ENCODE data around the gene CHST4. TPM values are rescaled to one million over a fixed set of nuclear protein-coding genes. Genes with fewer than 3 reads are reported as not detected.

CHST4 gene
- total RNA-seq, 1 donor from 2014 or later = 0.09 TPM

GRCh38 chr16:71480956-71481355, 45.3 kb upstream of the CHST4 start:
- H3K36me3 ChIP-seq (ENCODE audit: insufficient read depth, low read length) = peaks cover 5% of the 10 kb centered on the region
- FAIRE-seq = no peak
- H4K20me1 ChIP-seq (ENCODE audit: insufficient read depth, low read length) = no peaks in the 10 kb centered on the region
- Mint-ChIP-seq H3K27ac (ENCODE audit: unreplicated experiment) (no peak overlapping the region), H3K27me3 (ENCODE audit: low read depth, unreplicated experiment) (no peaks in the 10 kb centered on the region), H3K9me3 (ENCODE audit: unreplicated experiment) (peaks cover 9% of the 10 kb centered on the region), H3K4me3 (ENCODE audit: unreplicated experiment) (no peak overlapping the region), H3K36me3 (ENCODE audit: low read depth, unreplicated experiment) (peaks cover 19% of the 10 kb centered on the region), H3K4me1 (ENCODE audit: low read depth, unreplicated experiment) (peaks cover 10% of the 10 kb centered on the region)
- no peak overlapping the region for H3K27ac ChIP-seq (ENCODE audit: low read depth, low read length)
- TF ChIP-seq CTCF (IDR thresholded peaks at IDR 0.05; ENCODE audit: insufficient read depth, low read depth, low read length) (no peak), EZH2 (IDR thresholded peaks at IDR 0.05; ENCODE audit: insufficient read depth, low read length) (no peak)
- DNase-seq (ENCODE audit: low read depth) = no peak
- peaks cover 4% of the 10 kb centered on the region for H3K4me1 ChIP-seq (ENCODE audit: insufficient read depth, low read length)
- no peak overlapping the region for H3K9ac ChIP-seq (ENCODE audit: low read length)
- H3K9me3 ChIP-seq (ENCODE audit: insufficient read depth, low read depth, low read length) = peaks cover 9% of the 10 kb centered on the region
- H3K4me3 ChIP-seq (ENCODE audit: insufficient read depth, low read depth, low read length) = no peak overlapping the region
- H3K4me2 ChIP-seq (ENCODE audit: low read length) = no peak overlapping the region
- H3K27me3 ChIP-seq (ENCODE audit: insufficient read depth, low read length) = no peaks in the 10 kb centered on the region
- H2AFZ ChIP-seq (ENCODE audit: low read depth, low read length) = no peak overlapping the region
- no peaks in the 10 kb centered on the region for H3K79me2 ChIP-seq (ENCODE audit: insufficient read depth, low read length)

GRCh38 chr16:71482569-71482968, 43.7 kb upstream of the CHST4 start:
- FAIRE-seq = no peak
- Histone ChIP-seq H3K4me2 (ENCODE audit: low read length) (no peak overlapping the region), H3K4me1 (ENCODE audit: insufficient read depth, low read length) (peaks cover 4% of the 10 kb centered on the region), H3K79me2 (ENCODE audit: insufficient read depth, low read length) (no peaks in the 10 kb centered on the region), H3K27me3 (ENCODE audit: insufficient read depth, low read length) (no peaks in the 10 kb centered on the region), H3K36me3 (ENCODE audit: insufficient read depth, low read length) (no peaks in the 10 kb centered on the region), H3K9me3 (ENCODE audit: insufficient read depth, low read depth, low read length) (no peaks in the 10 kb centered on the region), H2AFZ (ENCODE audit: low read depth, low read length) (no peak overlapping the region), H4K20me1 (ENCODE audit: insufficient read depth, low read length) (no peaks in the 10 kb centered on the region), H3K27ac (ENCODE audit: low read depth, low read length) (no peak overlapping the region), H3K9ac (ENCODE audit: low read length) (no peak overlapping the region), H3K4me3 (ENCODE audit: insufficient read depth, low read depth, low read length) (no peak overlapping the region)
- Mint-ChIP-seq H3K27me3 (ENCODE audit: low read depth, unreplicated experiment) (no peaks in the 10 kb centered on the region), H3K4me3 (ENCODE audit: unreplicated experiment) (no peak overlapping the region), H3K27ac (ENCODE audit: unreplicated experiment) (no peak overlapping the region), H3K36me3 (ENCODE audit: low read depth, unreplicated experiment) (peaks cover 10% of the 10 kb centered on the region), H3K4me1 (ENCODE audit: low read depth, unreplicated experiment) (peaks cover 10% of the 10 kb centered on the region), H3K9me3 (ENCODE audit: unreplicated experiment) (peaks cover 2% of the 10 kb centered on the region)
- no peak for DNase-seq (ENCODE audit: low read depth)
- TF ChIP-seq EZH2 (IDR thresholded peaks at IDR 0.05; ENCODE audit: insufficient read depth, low read length) (no peak), CTCF (IDR thresholded peaks at IDR 0.05; ENCODE audit: insufficient read depth, low read depth, low read length) (no peak)

DNA sequence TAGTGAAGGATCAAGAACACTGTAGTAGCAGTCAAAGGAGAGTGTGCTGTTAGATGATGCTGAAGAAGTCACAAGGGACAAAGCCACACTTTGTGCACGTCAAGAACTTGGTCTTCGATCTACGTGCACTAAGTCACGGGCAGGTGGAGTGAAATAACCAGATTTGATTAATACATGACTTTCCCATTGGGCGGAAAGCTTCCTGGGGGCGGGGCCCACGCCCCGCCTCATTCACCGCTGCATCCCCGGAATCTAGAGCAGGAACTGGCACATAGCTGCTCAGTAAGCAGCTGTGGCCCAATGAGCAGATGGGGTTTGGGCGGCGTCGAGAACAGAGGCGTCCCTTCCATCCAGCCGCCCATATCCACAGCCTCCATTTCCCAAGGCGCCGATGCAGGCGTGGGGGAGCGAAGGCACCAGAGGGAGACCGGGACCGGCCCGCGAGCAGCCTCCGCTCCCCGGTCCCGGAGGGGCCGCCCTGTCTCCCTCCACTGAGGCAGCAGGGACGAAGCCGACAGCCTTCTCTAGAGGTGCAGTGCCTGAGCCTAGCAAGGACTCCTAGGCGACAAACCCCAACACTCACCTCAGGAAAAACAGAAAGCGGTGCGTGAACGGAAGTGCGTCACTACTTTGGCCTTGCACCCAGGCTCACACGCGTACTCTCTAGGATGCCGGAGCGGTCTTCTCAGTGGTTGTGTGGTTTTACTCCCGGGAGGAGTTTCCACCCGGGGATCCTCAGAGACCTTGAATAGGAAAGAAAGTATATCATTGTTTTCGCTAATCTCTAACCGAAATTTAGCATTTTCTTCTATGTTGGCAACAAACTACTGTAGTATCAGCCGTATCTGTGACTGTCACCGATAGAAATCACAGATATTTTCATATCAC, 42.0 kb upstream of the CHST4 start:
- Histone ChIP-seq H3K9ac (ENCODE audit: low read length) (peak overlapping the region; percentile 93), H3K4me2 (ENCODE audit: low read length) (peak overlapping the region; percentile 85), H3K79me2 (ENCODE audit: insufficient read depth, low read length) (no peaks in the 10 kb centered on the region), H3K4me1 (ENCODE audit: insufficient read depth, low read length) (peaks cover 4% of the 10 kb centered on the region), H4K20me1 (ENCODE audit: insufficient read depth, low read length) (no peaks in the 10 kb centered on the region), H3K36me3 (ENCODE audit: insufficient read depth, low read length) (no peaks in the 10 kb centered on the region), H2AFZ (ENCODE audit: low read depth, low read length) (peak overlapping the region; percentile 95), H3K9me3 (ENCODE audit: insufficient read depth, low read depth, low read length) (no peaks in the 10 kb centered on the region), H3K27ac (ENCODE audit: low read depth, low read length) (peak overlapping the region; percentile 95), H3K4me3 (ENCODE audit: insufficient read depth, low read depth, low read length) (peak overlapping the region; percentile 79), H3K27me3 (ENCODE audit: insufficient read depth, low read length) (no peaks in the 10 kb centered on the region)
- DNase-seq (ENCODE audit: low read depth) (peak; percentile 92), FAIRE-seq (peak; percentile 89)
- Mint-ChIP-seq H3K27me3 (ENCODE audit: low read depth, unreplicated experiment) (peaks cover 2% of the 10 kb centered on the region), H3K4me1 (ENCODE audit: low read depth, unreplicated experiment) (peaks cover 10% of the 10 kb centered on the region), H3K27ac (ENCODE audit: unreplicated experiment) (peak overlapping the region; percentile 87), H3K36me3 (ENCODE audit: low read depth, unreplicated experiment) (peaks cover 4% of the 10 kb centered on the region), H3K4me3 (ENCODE audit: unreplicated experiment) (peak overlapping the region; percentile 82), H3K9me3 (ENCODE audit: unreplicated experiment) (no peaks in the 10 kb centered on the region)
- no peak for TF ChIP-seq CTCF (IDR thresholded peaks at IDR 0.05; ENCODE audit: insufficient read depth, low read depth, low read length)
- no peak for TF ChIP-seq EZH2 (IDR thresholded peaks at IDR 0.05; ENCODE audit: insufficient read depth, low read length)
